Astrocyte (in vitro differentiated cells and primary cell): ENCODE measurements around the gene RPS6KL1. TPM values are rescaled to one million over a fixed set of nuclear protein-coding genes. Genes with fewer than 3 reads are reported as not detected.

Experiments
- DNase-seq: peaks from one replicate; pipeline ENCODE4 v3.0.0-alpha.2; 2010; ENCODE audit warnings: low read depth
- FAIRE-seq: peaks from 2 replicates; lab custom pipeline; 2011; peaks lifted over from hg19 to GRCh38; lab: Jason Lieb, UNC
- H2AFZ ChIP-seq: 2 replicates; pipeline ENCODE4 v1.6.0; 2012; ENCODE audit warnings: low read depth, low read length, inconsistent platforms
- H3K27ac ChIP-seq: 2 replicates; pipeline ENCODE4 v1.5.1; 2011; ENCODE audit warnings: low read depth, low read length, inconsistent platforms
- H3K27me3 ChIP-seq: 2 replicates; pipeline ENCODE4 v1.6.0; 2011; ENCODE audit warnings: low read length, inconsistent platforms; ENCODE audit not compliant: insufficient read depth
- H3K36me3 ChIP-seq: 2 replicates; pipeline ENCODE4 v1.5.1; 2011; ENCODE audit warnings: low read length, inconsistent platforms; ENCODE audit not compliant: insufficient read depth
- H3K4me1 ChIP-seq: 2 replicates; pipeline ENCODE4 v1.5.1; 2011; ENCODE audit warnings: low read length, inconsistent platforms; ENCODE audit not compliant: insufficient read depth
- H3K4me2 ChIP-seq: 2 replicates; pipeline ENCODE4 v1.6.0; 2012; ENCODE audit warnings: low read length, inconsistent platforms
- H3K4me3 ChIP-seq: 2 replicates; pipeline ENCODE4 v1.5.1; 2011; ENCODE audit warnings: low read depth, mild to moderate bottlenecking, low read length, inconsistent platforms; ENCODE audit not compliant: insufficient read depth
- H3K79me2 ChIP-seq: 2 replicates; pipeline ENCODE4 v1.6.0; 2012; ENCODE audit warnings: mild to moderate bottlenecking, low read length, inconsistent platforms; ENCODE audit not compliant: insufficient read depth
- H3K9ac ChIP-seq: 2 replicates; pipeline ENCODE4 v1.6.0; 2012; ENCODE audit warnings: mild to moderate bottlenecking, low read length, inconsistent platforms
- H3K9me3 ChIP-seq: 2 replicates; pipeline ENCODE4 v1.5.1; 2012; ENCODE audit warnings: low read depth, mild to moderate bottlenecking, low read length, inconsistent platforms; ENCODE audit not compliant: insufficient read depth
- H4K20me1 ChIP-seq: 2 replicates; pipeline ENCODE4 v1.6.0; 2012; ENCODE audit warnings: low read length, inconsistent platforms; ENCODE audit not compliant: insufficient read depth
- H3K27ac Mint-ChIP-seq: one replicate; pipeline ENCODE4 v1.8.0; 2021; ENCODE audit warnings: mild to moderate bottlenecking, mixed read lengths; ENCODE audit not compliant: unreplicated experiment
- H3K27me3 Mint-ChIP-seq: one replicate; pipeline ENCODE4 v1.8.0; 2021; ENCODE audit warnings: low read depth, mixed read lengths; ENCODE audit not compliant: unreplicated experiment
- H3K36me3 Mint-ChIP-seq: one replicate; pipeline ENCODE4 v1.8.0; 2021; ENCODE audit warnings: low read depth, mixed read lengths; ENCODE audit not compliant: unreplicated experiment
- H3K4me1 Mint-ChIP-seq: one replicate; pipeline ENCODE4 v1.8.0; 2021; ENCODE audit warnings: low read depth, mixed read lengths; ENCODE audit not compliant: unreplicated experiment
- H3K4me3 Mint-ChIP-seq: one replicate; pipeline ENCODE4 v1.8.0; 2021; ENCODE audit warnings: mild to moderate bottlenecking, moderate library complexity, mixed read lengths; ENCODE audit not compliant: unreplicated experiment
- H3K9me3 Mint-ChIP-seq: one replicate; pipeline ENCODE4 v1.8.0; 2021; ENCODE audit warnings: mild to moderate bottlenecking, mixed read lengths; ENCODE audit not compliant: unreplicated experiment
- EZH2 ChIP-seq: IDR thresholded peaks from 2 replicates; pipeline ENCODE4 v1.6.1; 2012; ENCODE audit warnings: mild to moderate bottlenecking, low read length, inconsistent platforms; ENCODE audit not compliant: insufficient read depth
- total RNA-seq: library from RNA; stranded (reverse); gene quantifications from 2 replicates; pipeline ENCODE4 v1.2.1, GENCODE V29; 2021
- TF ChIP-seq, protein P1 (sequence below): IDR thresholded peaks from 2 replicates; pipeline ENCODE4 v1.5.1; 2011; ENCODE audit warnings: low read depth, mild to moderate bottlenecking, inconsistent platforms, low read length, moderate library complexity; ENCODE audit not compliant: insufficient read depth

RPS6KL1 gene
- total RNA-seq, 1 donor from 2014 or later = 1.7 TPM

DNA sequence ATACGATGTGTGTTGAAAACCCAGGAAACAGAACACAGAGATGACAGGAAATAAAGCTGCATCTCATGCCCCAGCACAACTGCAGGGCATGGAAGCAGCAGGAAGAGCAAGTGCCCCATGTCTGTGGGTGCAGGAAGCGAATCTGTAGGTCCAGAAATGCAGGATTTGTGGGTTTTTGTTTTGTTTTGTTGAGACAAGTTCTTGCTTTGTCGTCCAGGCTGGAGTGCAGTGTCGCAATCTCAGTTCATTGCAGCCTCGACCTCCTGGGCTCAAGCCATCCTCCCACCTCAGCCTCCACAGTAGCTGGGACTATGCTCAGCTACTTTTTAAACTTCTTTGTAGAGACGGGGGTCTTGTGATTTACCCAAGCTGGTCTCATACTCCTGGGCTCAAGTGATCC lies 6.2 kb upstream of the RPS6KL1 start:
- Histone ChIP-seq H3K9me3 (no peaks in the 10 kb centered on the region), H3K4me2 (no peak overlapping the region), H3K27ac (no peak overlapping the region), H3K27me3 (peaks cover 10% of the 10 kb centered on the region), H3K9ac (no peak overlapping the region), H3K79me2 (no peaks in the 10 kb centered on the region), H3K4me3 (no peak overlapping the region), H3K4me1 (no peaks in the 10 kb centered on the region), H2AFZ (no peak overlapping the region), H3K36me3 (no peaks in the 10 kb centered on the region), H4K20me1 (no peaks in the 10 kb centered on the region)
- no peak for FAIRE-seq
- TF ChIP-seq EZH2 = no peak
- TF ChIP-seq, protein P1, sequence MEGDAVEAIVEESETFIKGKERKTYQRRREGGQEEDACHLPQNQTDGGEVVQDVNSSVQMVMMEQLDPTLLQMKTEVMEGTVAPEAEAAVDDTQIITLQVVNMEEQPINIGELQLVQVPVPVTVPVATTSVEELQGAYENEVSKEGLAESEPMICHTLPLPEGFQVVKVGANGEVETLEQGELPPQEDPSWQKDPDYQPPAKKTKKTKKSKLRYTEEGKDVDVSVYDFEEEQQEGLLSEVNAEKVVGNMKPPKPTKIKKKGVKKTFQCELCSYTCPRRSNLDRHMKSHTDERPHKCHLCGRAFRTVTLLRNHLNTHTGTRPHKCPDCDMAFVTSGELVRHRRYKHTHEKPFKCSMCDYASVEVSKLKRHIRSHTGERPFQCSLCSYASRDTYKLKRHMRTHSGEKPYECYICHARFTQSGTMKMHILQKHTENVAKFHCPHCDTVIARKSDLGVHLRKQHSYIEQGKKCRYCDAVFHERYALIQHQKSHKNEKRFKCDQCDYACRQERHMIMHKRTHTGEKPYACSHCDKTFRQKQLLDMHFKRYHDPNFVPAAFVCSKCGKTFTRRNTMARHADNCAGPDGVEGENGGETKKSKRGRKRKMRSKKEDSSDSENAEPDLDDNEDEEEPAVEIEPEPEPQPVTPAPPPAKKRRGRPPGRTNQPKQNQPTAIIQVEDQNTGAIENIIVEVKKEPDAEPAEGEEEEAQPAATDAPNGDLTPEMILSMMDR = no peak
- Mint-ChIP-seq H3K9me3 (no peaks in the 10 kb centered on the region), H3K27me3 (peaks cover 13% of the 10 kb centered on the region), H3K4me1 (peaks cover 5% of the 10 kb centered on the region), H3K27ac (no peak overlapping the region), H3K4me3 (no peak overlapping the region), H3K36me3 (no peaks in the 10 kb centered on the region)
- DNase-seq = no peak

DNA sequence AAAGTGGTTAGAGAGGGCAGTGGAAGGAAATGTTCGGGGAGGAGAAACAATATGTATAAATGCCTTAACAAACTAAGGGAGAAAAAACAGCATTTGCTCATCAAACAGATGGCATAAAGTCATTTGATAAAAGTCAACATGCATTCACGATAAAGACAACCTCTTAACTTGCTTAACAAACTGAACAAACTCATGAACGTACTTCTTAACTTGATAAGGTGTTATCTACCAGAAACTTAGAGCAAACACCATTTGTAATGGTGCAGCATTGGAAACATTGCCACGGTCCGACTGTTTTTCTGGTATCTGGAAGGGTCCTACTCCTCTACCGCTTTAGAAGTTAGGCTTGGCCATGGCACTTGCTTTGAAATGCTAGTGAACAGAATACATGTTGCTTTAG lies 4.2 kb upstream of the RPS6KL1 start:
- H3K27me3 Mint-ChIP-seq = peaks cover 19% of the 10 kb centered on the region
- TF ChIP-seq, protein P1 = no peak
- no peak for TF ChIP-seq EZH2
- Histone ChIP-seq H3K27me3 (peaks cover 7% of the 10 kb centered on the region), H3K79me2 (no peaks in the 10 kb centered on the region), H2AFZ (no peak overlapping the region), H3K4me2 (no peak overlapping the region), H3K9me3 (no peaks in the 10 kb centered on the region), H4K20me1 (no peaks in the 10 kb centered on the region), H3K27ac (no peak overlapping the region), H3K4me1 (no peaks in the 10 kb centered on the region), H3K9ac (no peak overlapping the region), H3K4me3 (no peak overlapping the region), H3K36me3 (no peaks in the 10 kb centered on the region)
- DNase-seq (no peak), FAIRE-seq (no peak)
- no peaks in the 10 kb centered on the region for H3K9me3 Mint-ChIP-seq
- H3K4me1 Mint-ChIP-seq = peaks cover under 1% of the 10 kb centered on the region
- H3K4me3 Mint-ChIP-seq = no peak overlapping the region
- no peaks in the 10 kb centered on the region for H3K36me3 Mint-ChIP-seq
- H3K27ac Mint-ChIP-seq = no peak overlapping the region

- Mint-ChIP-seq H3K27ac (no peak overlapping the region), H3K4me1 (peaks cover 3% of the 10 kb centered on the region), H3K4me3 (peak overlapping the region; percentile 50), H3K27me3 (peaks cover 20% of the 10 kb centered on the region), H3K9me3 (no peaks in the 10 kb centered on the region), H3K36me3 (no peaks in the 10 kb centered on the region)
- Histone ChIP-seq H3K27me3 (peaks cover 6% of the 10 kb centered on the region), H3K27ac (no peak overlapping the region), H3K9ac (no peak overlapping the region), H3K4me1 (peaks cover 8% of the 10 kb centered on the region), H3K4me2 (no peak overlapping the region), H3K36me3 (no peaks in the 10 kb centered on the region), H2AFZ (no peak overlapping the region), H4K20me1 (no peaks in the 10 kb centered on the region), H3K79me2 (no peaks in the 10 kb centered on the region), H3K9me3 (no peaks in the 10 kb centered on the region), H3K4me3 (no peak overlapping the region)
- DNase-seq (no peak), FAIRE-seq (no peak)
- TF ChIP-seq EZH2 = no peak
- TF ChIP-seq, protein P1 = no peak
Observed at GRCh38 chr14:74924061-74924460, 1.0 kb upstream of the RPS6KL1 start.
